Keratinocyte (primary cell): ENCODE results near the gene SCARB1. TPM values are rescaled to one million over a fixed set of nuclear protein-coding genes. Genes with fewer than 3 reads are reported as not detected.
"Not testable (repeated sequence)": the region's sequence is repeated elsewhere in the genome, so short reads cannot be mapped to it uniquely, and the experiment has no call there.

ENCODE experiments used
- DNase-seq: peaks from one replicate; pipeline ENCODE4 v3.0.0-alpha.2; 2011; ENCODE audit warnings: low read depth, missing footprints, low spot score
- FAIRE-seq: peaks from 2 replicates; lab custom pipeline; 2011; peaks lifted over from hg19 to GRCh38; lab: Jason Lieb, UNC
- H2AFZ ChIP-seq: 2 replicates; pipeline ENCODE4 v1.6.0; 2012; ENCODE audit warnings: low read length, control low read depth, inconsistent platforms; ENCODE audit not compliant: control insufficient read depth
- H3K27ac ChIP-seq: 2 replicates; pipeline ENCODE4 v1.5.1; 2011; ENCODE audit warnings: low read length; ENCODE audit not compliant: control insufficient read depth, insufficient read depth
- H3K27me3 ChIP-seq: 3 replicates; pipeline ENCODE4 v1.6.0; 2011; ENCODE audit warnings: low read length; ENCODE audit not compliant: control insufficient read depth, insufficient read depth; ENCODE audit errors: extremely low read depth
- H3K36me3 ChIP-seq, 2 experiments: 2 replicates in 1 of 2; 3 replicates in 1 of 2; pipeline ENCODE4 v1.5.1; 2011; ENCODE audit warnings: low read length in 2 of 2, mild to moderate bottlenecking in 1 of 2; ENCODE audit not compliant: control insufficient read depth in 2 of 2, insufficient read depth in 2 of 2; ENCODE audit errors: extremely low read depth in 1 of 2
- H3K4me1 ChIP-seq: 3 replicates; pipeline ENCODE4 v1.5.1; 2011; ENCODE audit warnings: low read length; ENCODE audit not compliant: control insufficient read depth, insufficient read depth; ENCODE audit errors: extremely low read depth
- H3K4me2 ChIP-seq: 3 replicates; pipeline ENCODE4 v1.6.0; 2011; ENCODE audit warnings: low read depth, low read length; ENCODE audit not compliant: control insufficient read depth, insufficient read depth; ENCODE audit errors: extremely low read depth
- H3K4me3 ChIP-seq, 3 experiments: fragments of 200-600 bp in 1 of 3; sonication (generic) in 1 of 3; 2 replicates in 2 of 3; 3 replicates in 1 of 3; pipeline ENCODE4 v1.5.1; 2011 to 2016; ENCODE audit warnings: low read length in 3 of 3, mild to moderate bottlenecking in 3 of 3, control low read depth in 2 of 3, inconsistent platforms in 1 of 3, low read depth in 1 of 3, mixed read lengths in 1 of 3, mixed run types in 1 of 3, moderate library complexity in 1 of 3; ENCODE audit not compliant: control insufficient read depth in 2 of 3, insufficient read depth in 2 of 3; ENCODE audit errors: extremely low read depth in 1 of 3
- H3K79me2 ChIP-seq: 2 replicates; pipeline ENCODE4 v1.6.0; 2012; ENCODE audit warnings: low read length; ENCODE audit not compliant: control insufficient read depth, insufficient read depth
- H3K9ac ChIP-seq: 3 replicates; pipeline ENCODE4 v1.6.0; 2011; ENCODE audit warnings: low read length; ENCODE audit not compliant: control insufficient read depth, insufficient read depth; ENCODE audit errors: extremely low read depth
- H3K9me1 ChIP-seq: 3 replicates; pipeline ENCODE4 v1.6.0; 2011; ENCODE audit warnings: low read length; ENCODE audit not compliant: control insufficient read depth, insufficient read depth; ENCODE audit errors: extremely low read depth
- H3K9me3 ChIP-seq: 2 replicates; pipeline ENCODE4 v1.5.1; 2012; ENCODE audit warnings: low read depth, low read length; ENCODE audit not compliant: control insufficient read depth
- H4K20me1 ChIP-seq: 3 replicates; pipeline ENCODE4 v1.6.0; 2011; ENCODE audit warnings: low read length; ENCODE audit not compliant: control insufficient read depth, insufficient read depth; ENCODE audit errors: extremely low read depth
- EZH2 ChIP-seq: IDR thresholded peaks from one replicate; pipeline ENCODE4 v1.6.1; 2012; ENCODE audit warnings: inconsistent platforms, mild to moderate bottlenecking, low read length, moderate library complexity
- dilution Hi-C: fragments of 300-500 bp; cut with MboI; formaldehyde crosslinking; loops from one replicate; pipeline ENCODE4 v1.7.0; 2020; ENCODE audit warnings: low sequenced_read_pairs; ENCODE audit not compliant: extremely low pct_ligation_motif_present
- polyA plus RNA-seq, 5 experiments: library from polyadenylated mRNA; depleted of rRNA in 3 of 5; stranded (reverse) in 3 of 5; stranded (forward) in 1 of 5; unstranded in 1 of 5; fragments of >200 nt; gene quantifications; 1 replicate in 1 of 5; 2 replicates in 3 of 5; 3 replicates in 1 of 5; pipeline versions ENCODE4 v1.2.1 to v1.2.3, GENCODE V29; 2011 to 2012; ENCODE audit warnings: missing spikeins in 2 of 5, low read depth in 1 of 5, low replicate concordance in 1 of 5
- TF ChIP-seq, protein P1 (sequence below), 3 experiments: IDR thresholded peaks in 1 of 3; conservative IDR thresholded peaks in 1 of 3; optimal IDR thresholded peaks in 1 of 3; 2 replicates in 2 of 3; 3 replicates in 1 of 3; pipeline versions ENCODE3 to v1.5.1; 2011; ENCODE audit warnings: low read length in 3 of 3, mild to moderate bottlenecking in 3 of 3, moderate library complexity in 2 of 3, control low read depth in 1 of 3, inconsistent platforms in 1 of 3; ENCODE audit not compliant: insufficient read depth in 2 of 3; ENCODE audit errors: extremely low read depth in 1 of 3

SCARB1 gene
- polyA plus RNA-seq, 1 donor (not counting 4 experiments of a cell fraction or from before 2014, with no cell fraction given), result 40.9 TPM

DNA sequence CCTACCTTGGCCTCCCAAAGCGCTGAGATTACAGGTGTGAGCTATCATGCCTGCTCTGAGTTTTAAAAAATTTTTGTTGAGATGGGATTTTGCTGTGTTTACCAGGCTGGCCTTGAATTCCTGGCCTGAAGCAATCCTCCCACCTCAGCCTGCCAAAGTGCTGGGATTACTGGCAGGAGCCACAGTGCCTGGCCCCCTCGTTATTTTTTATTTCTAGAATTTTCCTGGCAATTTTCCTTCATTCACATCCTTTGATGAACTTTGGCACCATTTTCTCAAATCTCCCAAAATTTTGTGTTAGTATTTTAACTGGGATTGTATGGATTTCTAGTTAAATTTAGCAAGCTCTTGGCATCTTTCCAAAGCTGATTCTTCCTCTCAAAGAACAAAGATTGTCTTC, 24.6 kb upstream of the SCARB1 start:
- Histone ChIP-seq H3K27me3 (no peaks in the 10 kb centered on the region), H3K4me2 (no peak overlapping the region), H2AFZ (no peak overlapping the region), H3K36me3 (no peaks in the 10 kb centered on the region), H3K79me2 (no peaks in the 10 kb centered on the region), H3K4me1 (no peaks in the 10 kb centered on the region), H3K27ac (no peak overlapping the region), H4K20me1 (no peaks in the 10 kb centered on the region), H3K9me3 (no peaks in the 10 kb centered on the region), H3K9ac (no peak overlapping the region), H3K9me1 (no peaks in the 10 kb centered on the region), H3K4me3 (no peak overlapping the region)
- FAIRE-seq (no peak), DNase-seq (no peak)
- dilution Hi-C loops, result no loop called here
- TF ChIP-seq EZH2, result no peak
- TF ChIP-seq, protein P1, sequence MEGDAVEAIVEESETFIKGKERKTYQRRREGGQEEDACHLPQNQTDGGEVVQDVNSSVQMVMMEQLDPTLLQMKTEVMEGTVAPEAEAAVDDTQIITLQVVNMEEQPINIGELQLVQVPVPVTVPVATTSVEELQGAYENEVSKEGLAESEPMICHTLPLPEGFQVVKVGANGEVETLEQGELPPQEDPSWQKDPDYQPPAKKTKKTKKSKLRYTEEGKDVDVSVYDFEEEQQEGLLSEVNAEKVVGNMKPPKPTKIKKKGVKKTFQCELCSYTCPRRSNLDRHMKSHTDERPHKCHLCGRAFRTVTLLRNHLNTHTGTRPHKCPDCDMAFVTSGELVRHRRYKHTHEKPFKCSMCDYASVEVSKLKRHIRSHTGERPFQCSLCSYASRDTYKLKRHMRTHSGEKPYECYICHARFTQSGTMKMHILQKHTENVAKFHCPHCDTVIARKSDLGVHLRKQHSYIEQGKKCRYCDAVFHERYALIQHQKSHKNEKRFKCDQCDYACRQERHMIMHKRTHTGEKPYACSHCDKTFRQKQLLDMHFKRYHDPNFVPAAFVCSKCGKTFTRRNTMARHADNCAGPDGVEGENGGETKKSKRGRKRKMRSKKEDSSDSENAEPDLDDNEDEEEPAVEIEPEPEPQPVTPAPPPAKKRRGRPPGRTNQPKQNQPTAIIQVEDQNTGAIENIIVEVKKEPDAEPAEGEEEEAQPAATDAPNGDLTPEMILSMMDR (optimal IDR thresholded peaks at IDR 0.05 in 1 of 3, IDR thresholded peaks at IDR 0.05 in 1 of 3, conservative IDR thresholded peaks at IDR 0.05 in 1 of 3; ENCODE audit: extremely low read depth in 1 of 3, insufficient read depth in 2 of 3, low read length in 3 of 3), result no peak

GRCh38 chr12:124887766-124888165, 24.1 kb upstream of the SCARB1 start:
- H2AFZ ChIP-seq, H3K27ac ChIP-seq, H3K27me3 ChIP-seq, H3K4me3 ChIP-seq, FAIRE-seq, H3K36me3 ChIP-seq, dilution Hi-C loops, H4K20me1 ChIP-seq, H3K9me1 ChIP-seq, H3K79me2 ChIP-seq, H3K9ac ChIP-seq, H3K4me1 ChIP-seq, DNase-seq, H3K9me3 ChIP-seq, H3K4me2 ChIP-seq: not testable (repeated sequence)
